SK-N-MC (cell line): Measurements from ENCODE around the gene UHRF2.
A peak's percentile ranks its signal among the peaks of the same experiment; 100 is the strongest.

Source experiments
- DNase-seq: peaks from one replicate; pipeline ENCODE4 v3.0.0-alpha.2; 2011; ENCODE audit warnings: low read depth, low spot score
- H3K27ac ChIP-seq: fragments of 200-600 bp; sonication (generic); 2 replicates; pipeline ENCODE4 v1.5.1; 2016; ENCODE audit warnings: mixed run types
- H3K36me3 ChIP-seq: fragments of 200-600 bp; sonication (generic); 2 replicates; pipeline ENCODE4 v1.6.1; 2017; ENCODE audit warnings: antibody characterized with exemption, low read length, mixed read lengths; ENCODE audit not compliant: insufficient read depth
- H3K4me3 ChIP-seq: fragments of 200-600 bp; sonication (generic); 2 replicates; pipeline ENCODE4 v1.5.1; 2016
- H3K9ac ChIP-seq: fragments of 200-600 bp; sonication (generic); 2 replicates; pipeline ENCODE4 v1.8.0; 2017; ENCODE audit warnings: mixed run types, mixed read lengths; ENCODE audit not compliant: insufficient read length
- H3K9me3 ChIP-seq: fragments of 200-600 bp; sonication (generic); 2 replicates; pipeline ENCODE4 v1.6.1; 2017; ENCODE audit warnings: low read depth, mild to moderate bottlenecking, antibody characterized with exemption, low read length, moderate library complexity, mixed read lengths
- EZH2 ChIP-seq: fragments of 200-600 bp; sonication (generic); IDR thresholded peaks from one replicate; pipeline ENCODE4 v1.6.1; 2017; ENCODE audit warnings: antibody characterized with exemption
- FOXP2 ChIP-seq: optimal IDR thresholded peaks from 2 replicates; pipeline ENCODE3; 2011; ENCODE audit warnings: mild to moderate bottlenecking, moderate library complexity; ENCODE audit not compliant: insufficient read depth; ENCODE audit errors: extremely low read length, control extremely low read depth
- POLR2AphosphoS5 ChIP-seq: IDR thresholded peaks from 2 replicates; pipeline ENCODE4 v1.6.1; 2012; ENCODE audit warnings: mild to moderate bottlenecking, low read depth, low read length, borderline replicate concordance

UHRF2 gene

GRCh38 chr9:6405371-6405770, 7.6 kb upstream of the UHRF2 start:
- Histone ChIP-seq H3K4me3 (no peak overlapping the region), H3K9me3 (no peaks in the 10 kb centered on the region), H3K27ac (no peak overlapping the region), H3K9ac (no peak overlapping the region), H3K36me3 (no peaks in the 10 kb centered on the region)
- DNase-seq = no peak
- TF ChIP-seq POLR2AphosphoS5 (no peak), EZH2 (no peak), FOXP2 (no peak)

GRCh38 chr9:6407778-6408177, 5.2 kb upstream of the UHRF2 start:
- H3K9ac ChIP-seq = no peak overlapping the region
- no peak overlapping the region for H3K27ac ChIP-seq
- no peak overlapping the region for H3K4me3 ChIP-seq
- H3K9me3 ChIP-seq = no peaks in the 10 kb centered on the region
- H3K36me3 ChIP-seq = no peaks in the 10 kb centered on the region
- DNase-seq = no peak
- TF ChIP-seq POLR2AphosphoS5 = no peak
- TF ChIP-seq EZH2 = no peak
- TF ChIP-seq FOXP2 = no peak

GRCh38 chr9:6408320-6408719, 4.7 kb upstream of the UHRF2 start:
- DNase-seq = no peak
- no peaks in the 10 kb centered on the region for H3K36me3 ChIP-seq
- TF ChIP-seq EZH2 (no peak), POLR2AphosphoS5 (no peak)

GRCh38 chr9:6409811-6410210, 3.2 kb upstream of the UHRF2 start:
- no peak for TF ChIP-seq POLR2AphosphoS5
- Histone ChIP-seq H3K27ac (no peak overlapping the region), H3K9ac (no peak overlapping the region), H3K4me3 (no peak overlapping the region), H3K9me3 (no peaks in the 10 kb centered on the region), H3K36me3 (0 out of 2 replicates have a peak, but pooled peaks cover 3% of the 10 kb centered on the region)
- DNase-seq = no peak

More at GRCh38 chr9:6408320-6408719, 4.7 kb upstream of the UHRF2 start:
- H3K9ac ChIP-seq = no peak overlapping the region
- H3K27ac ChIP-seq = no peak overlapping the region
- H3K9me3 ChIP-seq = no peaks in the 10 kb centered on the region
- no peak overlapping the region for H3K4me3 ChIP-seq

GRCh38 chr9:6410633-6411032, 2.4 kb upstream of the UHRF2 start:
- Histone ChIP-seq H3K9me3 (no peaks in the 10 kb centered on the region), H3K27ac (no peak overlapping the region)
- no peak for DNase-seq

GRCh38 chr9:6413365-6414246, 607 bp downstream of the UHRF2 start:
- peak overlapping the region; percentile 90 for H3K4me3 ChIP-seq
- H3K9me3 ChIP-seq = no peaks in the 10 kb centered on the region
- TF ChIP-seq EZH2 (no peak), POLR2AphosphoS5 (no peak), FOXP2 (no peak)
- H3K27ac ChIP-seq = peak overlapping the region; percentile 59
- peaks cover 23% of the 10 kb centered on the region for H3K36me3 ChIP-seq
- DNase-seq = no peak
- peak overlapping the region; percentile 98 for H3K9ac ChIP-seq

More at GRCh38 chr9:6410633-6411032, 2.4 kb upstream of the UHRF2 start:
- TF ChIP-seq POLR2AphosphoS5 (no peak), FOXP2 (no peak), EZH2 (no peak)
- Histone ChIP-seq H3K36me3 (peaks cover 7% of the 10 kb centered on the region), H3K9ac (no peak overlapping the region), H3K4me3 (no peak overlapping the region)

- TF ChIP-seq POLR2AphosphoS5 (no peak), FOXP2 (no peak), EZH2 (no peak)
- peak overlapping the region; percentile 59 for H3K27ac ChIP-seq
- no peaks in the 10 kb centered on the region for H3K9me3 ChIP-seq
- peak overlapping the region; percentile 98 for H3K9ac ChIP-seq
- DNase-seq = no peak
- peaks cover 23% of the 10 kb centered on the region for H3K36me3 ChIP-seq
- peak overlapping the region; percentile 90 for H3K4me3 ChIP-seq
Measured at GRCh38 chr9:6414247-6414641, 1.2 kb downstream of the UHRF2 start.

- Histone ChIP-seq H3K9ac (peak overlapping the region; percentile 98), H3K36me3 (peaks cover 23% of the 10 kb centered on the region), H3K4me3 (peak overlapping the region; percentile 90), H3K9me3 (no peaks in the 10 kb centered on the region), H3K27ac (no peak overlapping the region; the same call in 1 of the 2 replicates)
- DNase-seq = no peak
- TF ChIP-seq FOXP2 = no peak
- TF ChIP-seq POLR2AphosphoS5 = no peak
- no peak for TF ChIP-seq EZH2
Measured at GRCh38 chr9:6415266-6415665, 2.3 kb downstream of the UHRF2 start.
